NK-92 (cell line): ENCODE measurements around the gene SRR.

Experiments used
- DNase-seq: peaks from one replicate; lab custom pipeline; 2025; ENCODE audit not compliant: unreplicated experiment; lab: John Stamatoyannopoulos, UW

Gene SRR

DNA sequence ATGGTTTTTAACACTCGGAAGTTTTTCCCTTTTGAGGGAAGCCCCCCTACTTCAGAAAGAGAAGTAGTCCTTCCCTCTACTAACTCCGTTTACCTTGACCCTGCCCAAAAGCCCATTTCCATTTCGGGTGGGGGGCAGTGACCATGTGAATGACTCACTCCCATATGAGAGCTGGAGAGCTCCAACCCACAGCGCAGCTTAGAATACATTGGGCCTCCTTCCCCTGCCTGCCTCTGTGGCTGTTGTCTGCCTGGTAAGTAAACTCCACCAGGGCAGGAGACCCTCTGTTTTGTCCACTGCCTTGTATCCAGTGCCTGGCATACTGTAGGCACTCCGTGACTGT lies 34.5 kb downstream of the SRR start:
- no peak for DNase-seq

DNA sequence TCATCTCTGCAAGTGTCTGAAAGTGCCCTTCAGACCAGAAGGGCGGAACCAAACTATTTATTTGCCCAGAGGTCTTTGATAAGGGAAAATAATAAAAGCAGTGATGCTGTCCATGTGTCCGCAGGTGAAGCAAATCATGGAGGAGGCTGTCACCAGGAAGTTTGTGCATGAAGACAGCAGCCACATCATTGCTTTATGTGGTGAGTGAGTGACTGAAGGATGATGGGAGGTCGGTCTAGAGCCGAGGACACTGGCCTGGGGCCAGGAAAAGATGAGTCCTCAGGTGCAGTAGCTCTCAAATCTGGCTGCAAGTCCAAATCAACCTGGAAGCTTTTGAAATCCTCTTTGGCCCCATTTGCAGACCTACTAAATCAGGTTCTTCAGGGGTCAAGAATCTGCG lies 39.7 kb downstream of the SRR start:
- DNase-seq = no peak

DNA sequence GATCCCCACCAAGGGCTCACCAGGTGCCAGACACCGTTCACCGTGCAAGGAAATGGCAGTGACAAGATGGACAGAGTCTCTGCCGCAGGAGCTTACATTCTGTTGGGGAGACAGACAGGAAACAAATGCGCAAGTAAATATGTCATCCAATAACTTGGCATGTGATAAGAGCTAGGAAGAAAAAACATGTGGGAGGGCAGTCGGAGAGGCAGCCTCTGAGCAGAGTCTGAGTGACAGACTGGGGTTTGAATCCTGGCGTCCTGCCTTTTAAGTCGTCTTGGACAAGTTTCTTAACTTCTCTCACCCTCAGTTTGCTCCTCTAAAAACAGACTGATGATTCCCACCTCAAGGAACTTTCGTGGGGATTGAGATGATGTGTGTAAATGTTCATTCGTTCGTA lies 40.8 kb downstream of the SRR start:
- DNase-seq = no peak

DNA sequence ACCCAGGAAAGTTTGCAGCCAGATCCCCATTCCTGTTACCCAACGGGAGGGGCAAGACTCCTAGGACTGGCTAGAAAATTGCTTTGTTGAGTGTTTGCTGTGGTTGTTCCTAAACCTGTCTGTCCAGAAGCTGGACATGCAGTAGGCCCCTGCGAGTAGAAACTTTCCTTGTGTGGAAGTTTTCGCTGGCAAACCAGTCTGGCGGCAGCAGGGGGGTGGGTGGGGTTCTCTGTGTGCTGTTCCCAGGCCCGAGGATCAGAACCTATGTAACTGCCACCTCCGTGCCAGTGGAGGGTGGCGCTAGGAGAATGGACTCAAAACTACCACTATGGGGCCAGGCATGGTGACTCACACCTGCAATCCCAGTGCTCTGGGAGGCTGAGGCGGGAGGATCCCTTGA lies 42.7 kb downstream of the SRR start:
- DNase-seq = no peak

DNA sequence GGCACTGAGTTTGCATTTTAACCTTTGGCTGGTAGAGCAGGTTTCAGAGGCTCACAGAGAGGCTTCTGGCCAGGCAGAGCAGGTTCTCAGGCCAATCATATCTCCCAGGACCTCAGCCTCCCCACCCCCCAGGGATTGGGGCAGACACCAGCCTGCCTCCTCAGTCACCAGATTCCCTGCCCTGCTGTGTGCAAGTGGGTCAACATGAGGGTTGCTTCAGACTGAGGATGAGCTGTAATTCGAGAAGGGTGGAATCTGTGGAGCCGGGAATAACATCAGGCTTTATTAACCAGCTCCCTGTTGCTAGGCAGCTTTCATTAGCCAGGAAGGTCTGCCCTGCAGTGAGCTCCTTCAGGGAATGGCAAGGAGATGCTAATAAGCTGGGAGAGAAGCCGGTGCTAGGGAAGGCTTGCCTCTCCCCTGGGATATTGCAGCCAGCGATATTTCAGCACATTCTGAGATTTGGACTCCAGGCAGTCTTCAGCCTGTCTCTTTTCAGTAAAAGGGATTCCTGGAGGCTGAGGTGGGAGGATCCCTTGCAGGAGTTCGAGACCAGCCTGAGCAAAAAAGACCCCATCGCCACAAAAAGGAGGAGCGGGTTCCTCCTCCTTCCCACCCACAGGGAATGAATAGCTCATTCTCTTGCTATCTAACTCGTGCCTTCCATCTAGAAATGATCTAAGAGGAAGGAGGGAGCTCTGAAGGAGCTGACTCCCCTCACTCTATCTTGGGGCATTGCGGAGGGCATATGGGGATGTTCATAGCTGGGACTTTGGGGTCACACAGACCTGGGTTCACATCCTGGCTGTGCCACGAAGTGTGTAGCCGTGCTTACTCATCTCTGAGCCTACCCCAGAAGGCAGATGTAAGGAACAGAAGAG lies 44.3 kb downstream of the SRR start:
- DNase-seq = no peak

DNA sequence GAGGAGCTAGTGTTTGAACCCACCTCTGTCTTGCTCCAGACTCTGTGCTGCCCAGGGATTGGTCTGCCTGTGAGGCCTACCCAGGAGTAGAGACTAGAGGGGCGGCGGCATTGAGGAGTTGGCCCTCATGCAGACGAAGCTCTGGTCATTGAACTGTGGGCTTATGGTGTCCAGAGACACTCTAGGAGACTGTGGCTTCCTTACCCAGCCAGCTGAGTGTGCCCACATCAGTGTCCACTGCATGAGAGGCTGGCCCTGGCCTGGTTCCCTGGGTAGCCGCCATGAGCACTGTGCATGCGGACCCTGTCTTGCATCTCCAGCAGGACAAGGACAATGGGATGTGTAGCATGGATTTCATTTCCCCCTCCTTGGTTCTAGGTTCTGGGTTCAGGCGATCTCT lies 47.5 kb downstream of the SRR start:
- no peak for DNase-seq

DNA sequence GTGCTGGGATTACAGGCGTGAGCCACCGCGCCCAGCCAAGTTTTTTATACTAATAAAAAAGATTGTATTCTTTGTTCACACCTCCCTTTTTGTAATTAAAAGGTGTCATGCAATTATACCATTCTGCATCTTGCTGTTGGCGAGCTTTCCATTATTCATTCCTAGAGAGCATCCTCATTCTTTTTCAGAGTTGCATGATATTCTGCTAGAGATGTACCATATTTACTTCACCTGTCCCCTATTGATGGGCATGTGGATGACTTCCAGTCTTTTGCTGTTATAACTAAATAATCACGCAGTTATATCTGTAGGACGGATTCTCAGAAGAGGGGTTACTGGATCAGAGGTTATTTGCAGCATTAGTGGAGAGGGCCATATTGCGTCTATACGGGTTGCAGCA lies 50.6 kb downstream of the SRR start:
- no peak for DNase-seq

DNA sequence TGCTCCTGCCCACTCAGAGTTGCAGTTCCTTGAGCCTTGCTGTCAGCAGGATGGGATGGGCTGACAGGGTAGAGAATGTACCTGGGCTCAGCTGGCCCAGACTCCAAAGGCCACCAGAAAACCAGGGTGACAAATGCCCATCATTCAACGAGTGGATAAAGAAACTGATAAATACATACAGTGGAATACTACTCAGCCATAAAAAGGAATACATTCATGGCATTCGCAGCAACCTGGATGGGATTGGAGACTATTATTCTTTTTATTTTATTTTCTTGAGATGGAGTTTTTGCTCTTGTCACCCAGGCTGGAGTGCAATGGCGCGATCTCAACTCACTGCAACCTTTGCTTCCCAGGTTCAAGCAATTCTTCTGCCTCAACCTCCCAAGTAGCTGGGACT lies 53.5 kb downstream of the SRR start:
- DNase-seq = no peak

DNA sequence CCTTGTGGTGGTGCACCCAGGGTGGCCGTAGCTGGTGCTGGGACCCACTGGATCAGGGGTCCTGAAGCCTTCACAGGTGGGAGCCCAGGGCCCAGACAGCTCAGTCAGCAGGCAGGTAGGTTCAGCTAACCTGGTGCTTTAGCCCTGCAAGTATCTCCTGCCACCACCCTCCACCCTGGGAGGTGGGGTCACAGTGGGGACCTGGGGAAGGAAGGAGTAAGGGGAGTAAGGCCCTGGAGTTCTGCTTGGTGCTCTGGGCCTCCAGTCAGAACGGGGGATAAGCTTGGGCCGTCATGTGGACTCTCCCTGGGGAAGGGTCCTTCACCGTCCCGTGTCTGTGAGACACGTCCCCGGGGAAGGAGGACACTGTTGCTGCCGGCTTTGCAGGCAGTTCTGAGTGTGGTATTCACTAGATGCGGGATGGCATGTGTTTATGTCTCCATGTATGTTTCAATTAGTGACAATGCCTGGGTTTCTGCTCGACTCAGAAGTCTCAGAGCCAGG lies 54.2 kb downstream of the SRR start:
- no peak for DNase-seq

DNA sequence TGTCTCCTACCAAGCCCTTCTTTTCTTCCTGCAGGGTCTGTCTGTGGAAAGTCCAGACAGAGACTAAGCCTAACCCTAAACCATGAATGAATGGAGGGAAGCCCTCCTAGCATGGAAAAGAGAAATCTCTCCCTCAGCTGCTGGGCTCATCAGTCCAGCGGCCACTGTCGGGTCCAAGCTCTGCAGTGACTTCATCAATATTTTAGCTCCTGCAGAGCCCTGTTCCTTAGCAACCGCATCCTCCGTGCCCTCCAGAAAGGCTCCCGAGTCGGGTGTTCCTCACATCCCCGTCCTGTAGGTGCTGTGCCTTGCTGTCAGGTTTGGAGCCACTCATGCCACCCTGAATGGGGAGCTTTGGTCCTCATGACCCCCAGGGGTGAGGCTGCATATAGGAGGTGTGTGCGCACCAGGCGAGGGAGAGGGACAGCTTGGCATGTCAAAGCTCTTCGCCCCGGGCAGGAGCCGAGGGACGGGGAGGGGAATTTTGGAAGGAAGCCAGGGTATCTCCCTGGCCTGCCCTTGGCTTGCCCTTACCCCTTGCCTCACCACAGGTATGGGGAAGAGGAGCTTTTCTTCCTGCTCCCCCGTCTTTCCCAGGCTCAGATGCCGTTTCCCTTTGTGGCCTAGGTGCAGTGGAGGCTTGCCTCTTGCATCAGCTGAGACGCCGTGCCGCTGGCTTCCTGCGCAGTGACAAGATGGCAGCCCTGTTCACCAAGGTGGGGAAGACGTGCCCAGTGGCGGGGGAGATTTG lies 57.4 kb downstream of the SRR start:
- DNase-seq = no peak

DNA sequence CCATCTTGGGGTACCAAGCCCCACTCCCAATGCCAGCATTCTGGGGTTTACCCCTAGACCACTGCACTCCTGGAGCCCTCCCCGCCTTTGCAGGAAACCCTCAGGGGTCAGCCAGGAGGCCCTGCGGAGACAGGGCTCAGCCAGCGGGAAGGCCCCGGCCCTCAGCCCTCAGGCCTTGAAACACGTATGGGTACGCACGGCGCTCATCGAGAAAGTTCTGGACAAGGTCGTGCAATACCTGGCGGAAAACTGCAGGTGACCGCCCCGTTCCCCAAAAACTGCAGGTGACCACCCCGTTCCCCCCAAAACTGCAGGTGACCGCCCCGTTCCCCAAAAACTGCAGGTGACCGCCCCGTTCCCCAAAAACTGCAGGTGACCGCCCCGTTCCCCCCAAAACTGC lies 58.3 kb downstream of the SRR start:
- DNase-seq = no peak

DNA sequence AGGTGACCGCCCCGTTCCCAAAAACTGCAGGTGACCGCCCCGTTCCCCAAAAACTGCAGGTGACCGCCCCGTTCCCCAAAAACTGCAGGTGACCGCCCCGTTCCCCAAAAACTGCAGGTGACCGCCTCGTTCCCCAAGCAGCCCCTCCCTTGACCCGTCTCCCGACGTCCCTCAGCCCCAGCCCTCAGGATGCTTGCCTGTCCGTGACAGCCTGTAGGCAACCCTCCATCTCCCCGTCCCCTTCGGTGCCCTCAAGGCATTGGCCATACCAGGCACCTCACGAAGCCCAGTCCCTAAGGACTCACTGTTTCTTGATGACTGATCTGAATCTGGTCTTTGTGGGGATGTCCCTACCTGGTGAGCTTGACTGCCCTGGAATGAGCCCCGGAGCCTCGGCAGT lies 58.7 kb downstream of the SRR start:
- DNase-seq = no peak

DNA sequence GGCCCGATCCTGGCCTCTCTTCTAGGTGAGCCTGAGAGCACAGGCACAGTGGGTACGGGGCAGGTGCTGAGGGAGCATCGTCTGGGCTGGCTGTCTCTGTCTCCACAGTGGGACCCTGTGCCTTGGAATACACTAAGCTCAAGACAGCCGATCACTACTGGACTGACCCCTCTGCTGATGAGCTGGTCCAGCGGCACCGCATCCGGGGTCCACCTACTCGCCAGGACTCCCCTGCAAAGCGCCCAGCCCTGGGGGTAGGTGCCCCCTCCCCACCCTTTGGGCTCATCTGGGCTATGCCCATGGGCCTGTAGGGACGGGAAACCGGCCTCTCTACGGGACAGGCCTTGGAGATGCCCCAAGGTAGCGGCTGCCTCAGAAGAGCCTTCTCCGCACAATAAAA lies 59.1 kb downstream of the SRR start:
- no peak for DNase-seq

DNA sequence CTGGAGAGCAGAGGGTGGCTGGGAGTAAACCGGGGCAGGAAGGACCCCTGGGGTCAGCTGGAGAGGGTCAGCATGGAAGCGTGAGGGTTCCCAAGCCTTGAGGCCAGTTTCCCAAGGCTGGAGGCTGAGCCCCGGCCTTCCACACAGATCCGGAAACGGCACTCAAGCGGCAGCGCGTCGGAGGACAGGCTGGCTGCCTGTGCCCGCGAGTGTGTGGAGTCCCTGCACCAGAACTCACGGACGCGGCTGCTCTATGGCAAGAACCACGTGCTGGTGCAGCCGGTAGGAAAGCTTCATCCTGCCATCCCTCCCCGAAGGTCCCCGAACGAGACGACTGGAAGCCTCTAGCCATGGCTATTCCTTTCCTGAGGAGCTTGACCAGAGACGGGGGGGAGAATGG lies 59.6 kb downstream of the SRR start:
- no peak for DNase-seq

DNA sequence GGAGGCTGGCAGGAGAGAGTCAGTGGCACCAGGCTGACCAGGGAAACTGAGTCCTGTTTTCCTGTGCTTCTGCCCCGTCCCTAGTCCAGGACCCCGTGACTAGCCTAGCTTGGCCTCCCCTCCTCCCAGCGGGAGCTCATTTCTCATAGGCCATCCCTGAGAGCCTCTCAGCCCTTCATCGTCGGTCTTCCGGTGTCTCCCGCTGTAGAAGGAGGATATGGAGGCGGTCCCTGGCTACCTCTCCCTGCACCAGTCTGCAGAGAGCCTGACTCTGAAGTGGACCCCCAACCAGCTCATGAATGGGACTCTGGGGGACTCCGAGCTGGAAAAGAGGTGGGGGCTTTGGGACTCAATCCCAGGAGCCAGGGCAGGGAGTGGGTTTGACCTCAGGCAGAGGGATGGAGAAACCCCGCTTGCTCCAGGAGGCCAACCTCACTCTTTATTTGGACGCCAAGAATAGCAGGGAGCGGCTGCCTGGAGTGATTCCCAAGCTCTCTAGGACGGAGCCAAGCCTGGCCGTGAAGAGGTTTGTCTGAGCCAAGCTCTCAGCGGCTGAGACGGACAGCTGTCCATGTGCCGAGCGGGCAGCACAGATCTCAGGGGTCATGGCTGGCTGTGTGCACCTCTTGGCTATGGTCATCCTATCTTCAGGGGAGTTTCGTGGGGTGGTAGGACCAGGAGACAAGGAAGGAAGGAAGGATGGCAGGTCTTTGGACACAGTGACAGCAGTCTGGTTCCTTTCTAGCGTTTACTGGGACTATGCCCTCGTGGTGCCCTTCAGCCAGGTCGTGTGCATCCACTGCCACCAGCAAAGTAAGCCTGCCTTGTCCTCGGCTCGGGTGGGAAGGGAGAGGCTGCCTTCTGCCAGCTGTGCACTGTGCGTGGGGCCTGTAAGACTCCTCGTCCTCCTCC lies 60.4 kb downstream of the SRR start:
- DNase-seq = no peak

DNA sequence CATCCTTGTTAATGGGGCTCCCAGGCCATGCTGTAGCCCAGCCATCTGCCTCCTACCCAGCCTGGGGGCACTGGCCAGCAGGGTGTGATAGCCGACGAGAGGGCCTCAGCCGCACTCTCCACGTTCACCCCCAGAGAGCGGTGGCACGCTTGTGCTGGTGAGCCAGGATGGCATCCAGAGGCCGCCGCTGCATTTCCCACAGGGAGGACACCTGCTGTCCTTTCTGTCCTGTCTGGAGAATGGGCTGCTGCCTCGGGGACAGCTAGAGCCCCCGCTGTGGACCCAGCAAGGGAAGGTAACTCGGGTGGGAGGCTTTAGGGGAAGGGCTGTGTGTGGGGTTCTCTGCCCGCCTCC lies 61.0 kb downstream of the SRR start:
- no peak for DNase-seq

DNA sequence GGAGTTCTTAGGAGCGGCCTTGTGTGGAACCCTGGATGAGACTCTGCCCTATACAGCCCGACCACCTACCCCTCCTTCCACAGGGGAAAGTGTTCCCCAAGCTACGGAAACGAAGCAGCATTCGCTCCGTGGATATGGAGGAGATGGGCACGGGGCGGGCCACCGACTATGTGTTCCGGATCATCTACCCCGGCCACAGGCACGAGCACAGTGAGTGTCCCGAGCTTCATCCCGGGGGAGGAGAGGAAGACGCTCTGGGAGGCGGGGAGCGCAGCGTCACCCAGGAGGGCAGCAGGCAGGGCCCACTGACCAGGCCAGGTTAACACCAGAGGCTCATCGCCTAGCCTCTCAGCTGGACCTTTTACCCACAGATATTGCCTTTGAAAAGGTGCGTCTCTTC lies 61.4 kb downstream of the SRR start:
- DNase-seq = no peak

DNA sequence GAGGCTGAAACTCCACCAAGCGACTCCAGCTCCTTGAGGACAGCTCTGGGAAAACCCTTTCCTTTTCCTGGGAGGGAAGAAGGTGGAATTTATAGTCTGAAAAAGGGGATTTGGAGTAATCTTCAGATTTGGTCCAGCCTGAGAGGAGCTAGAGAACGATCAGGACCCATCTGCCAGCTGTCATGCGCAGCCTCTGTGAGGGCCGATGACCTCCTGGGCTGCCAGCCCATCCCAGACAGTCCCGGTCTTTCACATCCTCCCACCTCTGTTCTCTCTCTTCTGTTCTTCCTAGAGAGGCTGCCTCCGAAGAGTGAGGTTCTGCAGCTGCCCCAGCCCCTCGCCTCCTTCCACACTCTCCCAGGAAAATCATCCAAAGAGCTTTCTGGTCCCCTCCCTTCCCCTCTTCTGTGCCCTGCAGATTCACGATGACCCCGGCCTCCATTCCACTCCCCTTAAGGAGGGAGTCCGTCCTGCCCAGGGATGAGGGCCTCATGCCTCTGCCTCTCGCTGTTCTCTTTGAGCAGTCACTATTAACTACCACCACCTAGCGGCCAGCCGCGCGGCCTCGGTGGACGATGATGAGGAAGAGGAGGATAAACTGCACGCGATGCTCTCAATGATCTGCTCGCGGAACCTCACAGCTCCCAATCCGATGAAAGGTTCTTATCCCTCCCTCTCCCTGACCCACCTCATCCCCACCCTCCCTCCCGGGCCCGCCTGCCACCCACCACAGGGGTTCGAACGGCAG lies 63.2 kb downstream of the SRR start:
- DNase-seq = no peak

DNA sequence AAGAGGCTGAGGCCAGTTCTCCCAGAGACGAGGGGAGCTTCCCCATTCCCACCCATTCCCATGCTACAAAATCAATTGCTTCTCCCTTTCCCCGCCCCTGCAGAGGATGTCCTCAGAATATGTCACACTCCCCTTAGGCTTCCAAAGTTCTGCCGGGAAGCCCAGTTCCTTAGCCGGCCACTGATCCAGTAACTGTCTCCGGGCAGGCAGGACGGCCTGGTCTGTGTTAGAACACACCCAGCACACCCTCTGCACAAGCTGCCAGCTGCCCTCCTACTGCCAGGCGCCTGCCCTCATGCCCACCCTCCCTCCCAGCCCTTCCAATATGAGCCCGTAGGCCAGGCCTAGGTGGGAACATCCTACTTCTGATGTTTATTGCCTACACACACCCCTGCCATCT lies 64.6 kb downstream of the SRR start:
- no peak for DNase-seq

DNA sequence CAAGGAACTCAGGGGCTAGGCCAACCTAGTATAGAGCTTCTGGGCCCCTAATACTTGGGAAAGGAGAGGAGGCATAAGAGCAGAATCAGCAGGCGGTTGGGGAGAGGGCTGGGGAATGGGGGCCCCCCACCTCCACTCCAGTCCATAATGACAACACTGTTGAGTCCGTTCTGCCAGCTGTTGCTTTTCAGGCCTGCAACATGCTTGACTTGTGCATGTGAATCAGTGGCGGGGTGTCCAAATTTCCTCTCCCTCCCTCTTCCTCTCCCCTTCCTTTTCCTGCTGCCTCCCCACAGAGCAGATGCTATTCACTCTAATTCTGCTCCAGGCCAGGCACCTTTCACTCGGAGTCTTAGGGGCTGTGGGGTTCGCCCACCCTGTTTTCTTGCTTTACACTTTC lies 65.3 kb downstream of the SRR start:
- no peak for DNase-seq
